DND-41 (cell line): ENCODE results near the gene ATXN2L.

ENCODE experiments used
- ATAC-seq: fragments of 200-7000 bp; cut with Tn5 transposase; 3 replicates; pipeline ENCODE4 v1.9.1; 2021; ENCODE audit warnings: low read depth; ENCODE audit not compliant: insufficient read depth
- DNase-seq: peaks from one replicate; pipeline ENCODE4 v3.0.0-alpha.2; 2020
- H2AFZ ChIP-seq: 2 replicates; pipeline ENCODE4 v1.6.0; 2012; ENCODE audit warnings: low read depth, low read length
- H3K27ac ChIP-seq: 2 replicates; pipeline ENCODE4 v1.5.1; 2012; ENCODE audit warnings: low read length, inconsistent platforms
- H3K27me3 ChIP-seq: fragments of 200-600 bp; sonication (generic); 2 replicates; pipeline ENCODE4 v1.6.0; 2012; ENCODE audit warnings: low read length, mild to moderate bottlenecking, inconsistent platforms; ENCODE audit not compliant: insufficient read depth, poor library complexity
- H3K36me3 ChIP-seq: 2 replicates; pipeline ENCODE4 v1.5.1; 2012; ENCODE audit warnings: low read length, inconsistent platforms; ENCODE audit not compliant: insufficient read depth
- H3K4me1 ChIP-seq: 2 replicates; pipeline ENCODE4 v1.5.1; 2012; ENCODE audit warnings: mild to moderate bottlenecking, low read length; ENCODE audit not compliant: insufficient read depth
- H3K4me2 ChIP-seq: 2 replicates; pipeline ENCODE4 v1.6.0; 2012; ENCODE audit warnings: mild to moderate bottlenecking, moderate library complexity, low read length, inconsistent platforms; ENCODE audit not compliant: insufficient read depth
- H3K4me3 ChIP-seq, 2 experiments: fragments of 200-600 bp in 1 of 2; shearing (Covaris generic) in 1 of 2; 2 replicates each; pipeline ENCODE4 v1.5.1; 2012 to 2016; ENCODE audit warnings: inconsistent platforms in 2 of 2, low read length in 2 of 2, mild to moderate bottlenecking in 2 of 2, low read depth in 1 of 2, moderate library complexity in 1 of 2
- H3K79me2 ChIP-seq: 2 replicates; pipeline ENCODE4 v1.6.0; 2012; ENCODE audit warnings: low read length, inconsistent platforms; ENCODE audit not compliant: insufficient read depth
- H3K9ac ChIP-seq: 2 replicates; pipeline ENCODE4 v1.6.0; 2012; ENCODE audit warnings: low read depth, mild to moderate bottlenecking, inconsistent platforms, low read length, moderate library complexity
- H3K9me3 ChIP-seq: 2 replicates; pipeline ENCODE4 v1.5.1; 2012; ENCODE audit warnings: low read length, moderate library complexity, mild to moderate bottlenecking, inconsistent platforms; ENCODE audit not compliant: insufficient read depth, severe bottlenecking
- H4K20me1 ChIP-seq: 2 replicates; pipeline ENCODE4 v1.6.0; 2012; ENCODE audit warnings: low read length; ENCODE audit not compliant: insufficient read depth
- CTCF ChIP-seq: IDR thresholded peaks from 2 replicates; pipeline ENCODE4 v1.5.1; 2012; ENCODE audit warnings: borderline replicate concordance, low read length, moderate library complexity, mild to moderate bottlenecking; ENCODE audit not compliant: poor library complexity, severe bottlenecking; ENCODE audit errors: extremely low read depth
- EZH2 ChIP-seq: IDR thresholded peaks from 3 replicates; pipeline ENCODE4 v1.6.1; 2012; ENCODE audit warnings: borderline replicate concordance, low read depth, mild to moderate bottlenecking, moderate library complexity, low read length, inconsistent platforms; ENCODE audit not compliant: severe bottlenecking

Gene ATXN2L

GRCh38 chr16:28834873-28835863 lies 12.4 kb downstream of the ATXN2L start:
- Histone ChIP-seq H3K27me3 (no peaks in the 10 kb centered on the region), H3K9ac (no peak overlapping the region), H2AFZ (no peak overlapping the region), H3K4me2 (no peak overlapping the region), H4K20me1 (peaks cover 68% of the 10 kb centered on the region), H3K9me3 (no peaks in the 10 kb centered on the region), H3K4me1 (no peaks in the 10 kb centered on the region), H3K4me3 (no peak overlapping the region), H3K36me3 (peaks cover 85% of the 10 kb centered on the region), H3K79me2 (peaks cover 31% of the 10 kb centered on the region), H3K27ac (no peak overlapping the region)
- DNase-seq (no peak), ATAC-seq (no peak)
- TF ChIP-seq EZH2 (no peak), CTCF (no peak)

GRCh38 chr16:28835864-28836760 lies 13.3 kb downstream of the ATXN2L start:
- H3K79me2 ChIP-seq = peaks cover 23% of the 10 kb centered on the region
- no peak overlapping the region for H3K9ac ChIP-seq
- ATAC-seq (no peak), DNase-seq (no peak)
- peaks cover 76% of the 10 kb centered on the region for H3K36me3 ChIP-seq
- no peak overlapping the region for H3K4me3 ChIP-seq
- peaks cover 59% of the 10 kb centered on the region for H4K20me1 ChIP-seq
- no peak overlapping the region for H3K4me2 ChIP-seq
- H3K4me1 ChIP-seq = no peaks in the 10 kb centered on the region
- TF ChIP-seq EZH2 (no peak), CTCF (no peak)
- H3K27ac ChIP-seq = no peak overlapping the region
- no peaks in the 10 kb centered on the region for H3K27me3 ChIP-seq
- no peak overlapping the region for H2AFZ ChIP-seq
- H3K9me3 ChIP-seq = no peaks in the 10 kb centered on the region

- Histone ChIP-seq H3K4me1 (no peaks in the 10 kb centered on the region), H3K27ac (no peak overlapping the region), H4K20me1 (peaks cover 56% of the 10 kb centered on the region), H3K79me2 (peaks cover 21% of the 10 kb centered on the region), H2AFZ (no peak overlapping the region), H3K9me3 (no peaks in the 10 kb centered on the region), H3K4me2 (no peak overlapping the region), H3K36me3 (peaks cover 71% of the 10 kb centered on the region), H3K27me3 (no peaks in the 10 kb centered on the region), H3K4me3 (no peak overlapping the region), H3K9ac (no peak overlapping the region)
- no peak for TF ChIP-seq EZH2
- TF ChIP-seq CTCF = no peak
- DNase-seq (no peak), ATAC-seq (no peak)
Observed at GRCh38 chr16:28836761-28837064, 13.9 kb downstream of the ATXN2L start.
